B cell (primary cell): ENCODE measurements around the gene KRT72.

Experiments
- EZH2 ChIP-seq: IDR thresholded peaks from 2 replicates; pipeline ENCODE4 v1.6.1; 2012; ENCODE audit warnings: borderline replicate concordance, low read depth, mild to moderate bottlenecking, moderate library complexity, low read length; ENCODE audit not compliant: insufficient read depth, poor library complexity, severe bottlenecking
- TF ChIP-seq, protein P1 (sequence below): fragments of 200-600 bp; IDR thresholded peaks from one replicate; pipeline ENCODE4 v1.8.0; 2022; ENCODE audit warnings: antibody characterized with exemption, mild to moderate bottlenecking

GRCh38 chr12:52643233-52644077 lies 42.2 kb upstream of the KRT72 start:
- TF ChIP-seq, protein P1, sequence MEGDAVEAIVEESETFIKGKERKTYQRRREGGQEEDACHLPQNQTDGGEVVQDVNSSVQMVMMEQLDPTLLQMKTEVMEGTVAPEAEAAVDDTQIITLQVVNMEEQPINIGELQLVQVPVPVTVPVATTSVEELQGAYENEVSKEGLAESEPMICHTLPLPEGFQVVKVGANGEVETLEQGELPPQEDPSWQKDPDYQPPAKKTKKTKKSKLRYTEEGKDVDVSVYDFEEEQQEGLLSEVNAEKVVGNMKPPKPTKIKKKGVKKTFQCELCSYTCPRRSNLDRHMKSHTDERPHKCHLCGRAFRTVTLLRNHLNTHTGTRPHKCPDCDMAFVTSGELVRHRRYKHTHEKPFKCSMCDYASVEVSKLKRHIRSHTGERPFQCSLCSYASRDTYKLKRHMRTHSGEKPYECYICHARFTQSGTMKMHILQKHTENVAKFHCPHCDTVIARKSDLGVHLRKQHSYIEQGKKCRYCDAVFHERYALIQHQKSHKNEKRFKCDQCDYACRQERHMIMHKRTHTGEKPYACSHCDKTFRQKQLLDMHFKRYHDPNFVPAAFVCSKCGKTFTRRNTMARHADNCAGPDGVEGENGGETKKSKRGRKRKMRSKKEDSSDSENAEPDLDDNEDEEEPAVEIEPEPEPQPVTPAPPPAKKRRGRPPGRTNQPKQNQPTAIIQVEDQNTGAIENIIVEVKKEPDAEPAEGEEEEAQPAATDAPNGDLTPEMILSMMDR, result no peak
- no peak for TF ChIP-seq EZH2
